Measurements from ENCODE around the gene GDAP1L1. TPM values are rescaled to one million over a fixed set of nuclear protein-coding genes. Genes with fewer than 3 reads are reported as not detected.
A peak's percentile ranks its signal among the peaks of the same experiment; 100 is the strongest.

Gene GDAP1L1
- total and polyA plus RNA-seq, 8 donors, result 0.25 to 1.5 (median 0.61) TPM; not detected in 3

DNA sequence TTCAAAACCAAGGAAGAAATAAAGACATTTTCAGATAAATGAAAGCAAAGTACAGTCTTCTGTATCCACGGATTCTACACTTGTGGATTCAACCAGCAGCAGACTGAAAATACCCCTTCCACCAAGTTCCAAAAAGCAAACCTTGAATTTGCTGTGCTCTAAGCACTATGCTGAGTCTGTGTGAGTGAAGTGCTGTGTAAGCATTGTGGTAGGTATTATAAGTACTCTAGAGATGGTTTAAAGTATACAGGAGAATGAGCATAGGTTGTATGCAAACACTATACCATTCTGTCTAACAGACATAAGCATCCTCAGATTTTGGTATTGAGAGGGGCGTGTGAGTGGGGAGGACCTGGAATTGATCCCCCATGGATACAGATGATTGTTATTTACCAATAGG is 46.1 kb upstream of the GDAP1L1 start:
- Histone ChIP-seq H3K4me3 (no peak overlapping the region), H3K9me3 (no peaks in the 10 kb centered on the region), H3K36me3 (peaks cover 54 to 88% (median 85%) of the 10 kb centered on the region in 4 donors), H3K27me3 (no peaks in the 10 kb centered on the region), H3K4me1 (peaks cover 13 to 60% (median 37%) of the 10 kb centered on the region in 4 donors), H3K27ac (peak overlapping the region in 1 of 5 donors; percentile 15)
- TF ChIP-seq POLR2A (IDR thresholded peaks at IDR 0.05) (no peak), POLR2AphosphoS5 (IDR thresholded peaks at IDR 0.05) (no peak), EP300 (IDR thresholded peaks at IDR 0.05) (no peak), CTCF (IDR thresholded peaks at IDR 0.05) (no peak)
- WGBS, 5 donors, result 45 to 89% (median 69%) methylated on average over 2 of the region's 2 CpGs
- no peak for DNase-seq
- intact Hi-C loops (cut with DNase I; ENCODE audit: low total_unique reads), result no loop called here

GRCh38 chr20:44203161-44203560 is 43.9 kb upstream of the GDAP1L1 start:
- H3K4me1 ChIP-seq, result peaks cover 17 to 82% (median 55%) of the 10 kb centered on the region in 4 donors
- 68 to 95% (median 78%) methylated on average over 2 of the region's 2 CpGs for WGBS, 5 donors
- peak overlapping the region in 4 of 5 donors; percentile 52 to 82 (median 70) for H3K27ac ChIP-seq
- H3K36me3 ChIP-seq, result peaks cover 33 to 73% (median 69%) of the 10 kb centered on the region in 4 donors
- H3K4me3 ChIP-seq, result no peak overlapping the region
- DNase-seq, result no peak
- H3K9me3 ChIP-seq, result no peaks in the 10 kb centered on the region
- intact Hi-C loops (cut with DNase I; ENCODE audit: low total_unique reads), result no loop called here
- TF ChIP-seq POLR2AphosphoS5 (IDR thresholded peaks at IDR 0.05) (peak in 1 of 3 donors; percentile 23), POLR2A (IDR thresholded peaks at IDR 0.05) (no peak)
- H3K27me3 ChIP-seq, result no peaks in the 10 kb centered on the region

DNA sequence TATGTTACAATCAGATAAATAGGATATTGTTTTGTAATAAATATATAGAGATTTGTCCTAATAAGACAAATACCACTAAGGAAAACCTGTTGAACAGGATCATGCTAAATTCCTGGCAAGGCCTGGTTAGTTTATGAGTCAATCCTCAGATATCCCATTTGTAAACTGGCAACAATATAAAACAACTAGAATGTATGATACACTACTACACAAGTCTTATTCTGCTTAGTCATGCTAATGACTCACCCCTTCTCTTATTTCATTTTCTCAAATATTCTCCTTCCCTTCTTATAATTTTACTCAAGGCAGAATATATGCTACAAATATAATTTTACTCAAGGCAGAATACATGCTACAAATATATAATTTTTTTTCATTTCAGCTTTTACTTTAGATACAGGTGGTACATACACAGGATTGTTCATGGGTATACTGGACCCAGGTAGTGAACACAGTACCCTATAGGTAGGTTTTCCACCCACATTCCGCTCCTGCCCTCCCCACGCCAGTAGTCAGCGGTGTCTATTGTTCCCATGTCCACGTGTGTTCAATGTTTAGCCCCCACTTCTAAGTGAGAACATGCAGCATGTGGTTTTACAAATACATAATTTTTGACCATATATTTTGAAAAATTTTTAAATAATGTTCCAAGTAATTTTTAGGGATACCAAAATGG is 42.8 kb upstream of the GDAP1L1 start:
- peaks cover 28 to 62% (median 58%) of the 10 kb centered on the region in 4 donors for H3K36me3 ChIP-seq
- H3K27me3 ChIP-seq, result no peaks in the 10 kb centered on the region
- H3K9me3 ChIP-seq, result no peaks in the 10 kb centered on the region
- DNase-seq, result peak in 1 of 2 donors; percentile 73
- TF ChIP-seq EP300 (IDR thresholded peaks at IDR 0.05) (no peak), POLR2A (IDR thresholded peaks at IDR 0.05) (no peak), POLR2AphosphoS5 (IDR thresholded peaks at IDR 0.05) (peak; percentile 11 to 69 (median 32)), CTCF (IDR thresholded peaks at IDR 0.05) (no peak)
- intact Hi-C loops (cut with DNase I; ENCODE audit: low total_unique reads), result no loop called here
- peak overlapping the region; percentile 58 to 82 (median 72) for H3K27ac ChIP-seq
- H3K4me3 ChIP-seq, result no peak overlapping the region
- WGBS, 5 donors, result 81 to 90% (median 85%) methylated on average over 4 of the region's 4 CpGs
- peaks cover 27 to 94% (median 66%) of the 10 kb centered on the region in 4 donors for H3K4me1 ChIP-seq

DNA sequence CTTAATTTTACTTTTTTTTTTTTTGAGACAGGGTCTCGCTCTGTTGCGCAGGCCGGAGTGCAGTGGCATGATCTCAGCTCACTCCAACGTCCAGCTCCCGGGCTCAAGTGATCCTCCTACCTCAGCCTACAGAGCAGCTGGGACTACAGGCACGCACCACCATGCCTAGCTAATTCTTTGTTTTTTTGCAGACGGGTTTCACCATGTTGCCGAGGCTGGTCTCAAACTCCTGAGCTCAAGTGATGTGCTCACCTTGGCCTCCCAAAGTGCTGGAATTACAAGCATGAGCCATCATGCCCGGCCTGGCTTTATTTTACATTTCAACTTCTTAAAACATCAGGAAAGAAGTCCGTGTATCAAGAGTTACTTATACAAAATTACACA is 42.3 kb upstream of the GDAP1L1 start:
- intact Hi-C loops (cut with DNase I; ENCODE audit: low total_unique reads), result no loop called here
- no peaks in the 10 kb centered on the region for H3K27me3 ChIP-seq
- 87 to 91% (median 87%) methylated on average over 10 of the region's 10 CpGs for WGBS, 5 donors
- H3K4me3 ChIP-seq, result no peak overlapping the region
- no peak for DNase-seq
- peaks cover 25 to 57% (median 53%) of the 10 kb centered on the region in 4 donors for H3K36me3 ChIP-seq
- H3K4me1 ChIP-seq, result peaks cover 31 to 96% (median 69%) of the 10 kb centered on the region in 4 donors
- TF ChIP-seq EP300 (IDR thresholded peaks at IDR 0.05) (no peak), CTCF (IDR thresholded peaks at IDR 0.05) (no peak), POLR2A (IDR thresholded peaks at IDR 0.05) (no peak), POLR2AphosphoS5 (IDR thresholded peaks at IDR 0.05) (no peak)
- peak overlapping the region in 4 of 5 donors; percentile 66 to 82 (median 73) for H3K27ac ChIP-seq
- no peaks in the 10 kb centered on the region for H3K9me3 ChIP-seq

DNA sequence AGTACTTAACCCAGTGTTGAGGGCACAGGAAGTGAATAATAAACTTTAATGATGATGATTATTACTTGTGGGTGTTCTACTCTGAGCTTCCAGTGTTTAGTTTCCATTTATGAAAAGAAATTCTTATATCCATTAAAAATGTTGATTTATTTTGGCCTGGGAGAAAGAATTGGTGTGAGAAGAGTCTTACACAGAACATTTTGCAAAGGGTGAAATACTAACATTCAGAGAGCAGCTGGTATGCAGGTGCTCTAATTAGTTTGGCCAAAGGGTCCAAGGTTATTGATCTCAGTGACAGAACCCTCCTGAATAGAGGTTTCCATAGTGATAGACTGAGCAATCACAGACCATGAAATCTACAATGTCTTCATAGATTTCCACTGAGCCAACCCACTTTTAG is 41.0 kb upstream of the GDAP1L1 start:
- Histone ChIP-seq H3K27ac (peak overlapping the region in 2 of 5 donors; percentile 74 to 82), H3K9me3 (no peaks in the 10 kb centered on the region), H3K36me3 (peaks cover 14 to 43% (median 40%) of the 10 kb centered on the region in 4 donors), H3K4me3 (no peak overlapping the region), H3K4me1 (peaks cover 31 to 84% (median 65%) of the 10 kb centered on the region in 4 donors), H3K27me3 (no peaks in the 10 kb centered on the region)
- intact Hi-C loops (cut with DNase I; ENCODE audit: low total_unique reads), result no loop called here
- TF ChIP-seq EP300 (IDR thresholded peaks at IDR 0.05), result no peak
- TF ChIP-seq CTCF (IDR thresholded peaks at IDR 0.05), result no peak
- TF ChIP-seq POLR2A (IDR thresholded peaks at IDR 0.05), result no peak
- TF ChIP-seq POLR2AphosphoS5 (IDR thresholded peaks at IDR 0.05), result no peak
- no peak for DNase-seq

All from stomach (tissue), 9 donors.